H54 (cell line): Measurements from ENCODE around the gene IFT81.
"Not testable (repeated sequence)": the region's sequence is repeated elsewhere in the genome, so short reads cannot be mapped to it uniquely, and the experiment has no call there.

Source experiments
- DNase-seq: peaks from one replicate; pipeline ENCODE4 v3.0.0; 2011; ENCODE audit warnings: low spot score, mixed read lengths; ENCODE audit not compliant: insufficient read length
- FAIRE-seq: peaks from 3 replicates; lab custom pipeline; 2011; peaks lifted over from hg19 to GRCh38; lab: Jason Lieb, UNC
- POLR2A ChIP-seq: IDR thresholded peaks from 2 replicates; pipeline ENCODE4 v1.6.1; 2011; ENCODE audit warnings: low read depth, mild to moderate bottlenecking, low read length

Gene IFT81

DNA sequence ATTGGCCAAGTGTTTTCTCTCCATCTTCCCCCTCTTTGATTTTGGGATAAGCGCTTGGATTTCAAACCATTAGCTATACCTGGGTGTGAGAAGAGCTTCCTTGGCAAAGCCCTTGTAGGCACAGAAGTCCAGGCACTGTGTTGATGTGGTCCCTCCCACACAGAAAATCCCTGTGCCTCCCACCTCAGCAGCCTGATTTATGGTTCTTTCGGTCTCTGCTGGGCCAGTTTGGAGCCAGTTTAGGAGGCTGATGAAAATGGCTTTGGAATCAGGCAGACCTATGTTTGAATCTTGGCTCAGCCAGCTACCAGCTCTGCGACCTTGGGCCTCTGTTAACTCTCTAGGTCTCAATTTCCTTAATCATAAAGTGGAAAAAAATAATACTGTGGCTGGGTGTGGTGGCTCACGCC, 9.6 kb upstream of the IFT81 start:
- FAIRE-seq (no peak), DNase-seq (no peak)
- TF ChIP-seq POLR2A: no peak

- TF ChIP-seq POLR2A: no peak
- no peak for DNase-seq
- no peak for FAIRE-seq
Observed at GRCh38 chr12:110115675-110116074, 8.5 kb upstream of the IFT81 start.

- no peak for TF ChIP-seq POLR2A
- FAIRE-seq (no peak), DNase-seq (no peak)
Observed at GRCh38 chr12:110116623-110117022, 7.5 kb upstream of the IFT81 start.

- not testable (repeated sequence) for FAIRE-seq, DNase-seq
Observed at GRCh38 chr12:110117210-110117609, 6.9 kb upstream of the IFT81 start.

DNA sequence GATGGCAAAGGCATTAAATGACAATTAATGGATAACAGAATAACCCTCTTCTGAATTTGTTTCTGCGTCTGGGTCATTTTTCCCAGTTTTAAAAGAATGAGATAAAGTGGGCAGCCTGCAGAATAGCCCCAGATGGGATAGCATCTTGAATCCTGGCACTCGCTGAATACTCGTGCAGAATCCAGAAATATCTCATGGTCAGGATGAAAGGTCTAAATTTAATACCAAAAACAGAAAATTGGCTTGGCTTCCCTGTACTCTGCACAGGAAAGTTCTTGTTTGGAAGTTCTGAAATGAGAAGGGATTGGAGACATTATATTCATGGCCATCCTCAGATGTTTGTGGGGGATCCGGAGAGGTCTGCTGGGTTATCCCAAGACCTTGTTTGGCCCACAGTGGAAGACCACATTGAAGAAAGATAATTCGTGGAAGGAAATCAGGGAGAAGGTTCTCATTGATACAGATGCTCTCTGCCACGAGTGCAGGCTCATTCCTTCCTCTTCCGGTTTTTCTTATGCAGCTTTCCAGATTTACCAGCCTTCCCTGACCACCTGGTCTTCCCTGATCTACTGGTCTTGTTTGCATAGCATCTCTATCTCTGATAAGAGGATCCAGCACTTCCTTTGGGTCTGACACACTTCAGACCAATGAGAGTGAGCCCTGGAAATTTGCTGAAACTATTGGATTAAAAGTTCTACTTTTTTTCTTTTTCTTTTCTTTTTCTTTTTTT, 6.0 kb upstream of the IFT81 start:
- TF ChIP-seq POLR2A: no peak
- no peak for FAIRE-seq
- DNase-seq: no peak

DNA sequence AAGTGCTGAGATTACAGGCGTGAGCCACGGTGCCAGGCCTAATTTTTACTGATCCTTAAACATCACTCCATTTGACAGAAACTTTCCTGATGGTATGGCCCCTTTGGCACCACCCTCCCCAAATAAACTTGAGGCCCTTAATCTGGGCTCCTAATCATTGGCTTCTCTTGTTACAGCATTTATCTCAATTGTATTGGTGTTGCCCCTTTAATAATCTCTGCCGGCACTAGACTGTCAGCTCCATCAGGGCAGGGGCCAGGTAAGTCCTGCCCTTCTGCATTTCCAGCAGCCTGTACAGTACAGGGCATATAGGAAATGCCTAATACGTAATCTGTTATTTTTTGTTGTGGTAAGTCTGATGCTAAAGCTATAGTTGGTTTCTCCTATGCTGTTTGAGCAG, 1.2 kb upstream of the IFT81 start:
- DNase-seq: no peak
- TF ChIP-seq POLR2A: no peak
- no peak for FAIRE-seq

DNA sequence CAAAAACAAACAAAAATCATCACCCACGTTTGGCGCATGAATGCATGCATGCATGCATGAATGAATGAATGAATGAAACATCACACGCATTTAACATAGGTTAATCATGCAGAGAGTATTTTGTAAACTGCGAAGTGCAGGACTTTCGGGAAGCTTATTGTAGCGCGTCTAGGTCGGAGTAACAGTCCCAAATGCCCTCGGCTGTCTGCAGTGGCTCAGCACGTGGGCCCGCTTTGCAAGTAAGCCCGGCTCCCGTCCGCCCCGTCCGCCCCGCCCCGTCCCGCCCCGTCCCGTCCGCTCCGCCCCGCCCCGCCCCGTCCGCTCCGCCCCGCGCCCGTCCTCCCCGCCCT, 263 bp upstream of the IFT81 start:
- DNase-seq: no peak
- FAIRE-seq: no peak
- TF ChIP-seq POLR2A: no peak

GRCh38 chr12:110126557-110126956, 2.4 kb downstream of the IFT81 start:
- no peak for FAIRE-seq
- no peak for TF ChIP-seq POLR2A
- no peak for DNase-seq

- TF ChIP-seq POLR2A: no peak
- no peak for DNase-seq
- FAIRE-seq: no peak
Observed at GRCh38 chr12:110134691-110135411, 10.7 kb downstream of the IFT81 start.

DNA sequence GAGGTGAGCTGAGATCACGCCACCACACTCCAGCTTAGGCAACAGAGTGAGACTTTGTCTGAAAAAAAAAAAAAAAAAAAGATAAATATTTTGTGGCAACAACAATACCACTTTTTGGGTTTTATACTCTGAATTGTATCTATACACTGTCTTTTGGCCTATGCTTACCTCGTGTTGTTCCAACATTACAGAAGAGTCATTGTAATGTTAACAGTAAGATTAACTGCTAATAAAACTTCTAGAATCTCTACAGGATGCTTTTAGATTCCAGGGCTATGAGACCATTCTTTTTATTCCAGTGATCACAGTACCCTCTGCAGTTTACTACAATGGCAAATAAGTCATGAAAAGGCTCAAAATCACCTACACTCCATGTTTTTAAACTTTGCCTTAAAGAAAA, 11.6 kb downstream of the IFT81 start:
- TF ChIP-seq POLR2A: no peak
- DNase-seq: no peak
- no peak for FAIRE-seq

- no peak for FAIRE-seq
- no peak for DNase-seq
- no peak for TF ChIP-seq POLR2A
Observed at GRCh38 chr12:110137786-110138185, 13.6 kb downstream of the IFT81 start.

GRCh38 chr12:110141389-110141788, 17.2 kb downstream of the IFT81 start:
- DNase-seq (no peak), FAIRE-seq (no peak)
- no peak for TF ChIP-seq POLR2A

- TF ChIP-seq POLR2A: no peak
- FAIRE-seq: no peak
Observed at GRCh38 chr12:110146986-110147385, 22.8 kb downstream of the IFT81 start.

DNA sequence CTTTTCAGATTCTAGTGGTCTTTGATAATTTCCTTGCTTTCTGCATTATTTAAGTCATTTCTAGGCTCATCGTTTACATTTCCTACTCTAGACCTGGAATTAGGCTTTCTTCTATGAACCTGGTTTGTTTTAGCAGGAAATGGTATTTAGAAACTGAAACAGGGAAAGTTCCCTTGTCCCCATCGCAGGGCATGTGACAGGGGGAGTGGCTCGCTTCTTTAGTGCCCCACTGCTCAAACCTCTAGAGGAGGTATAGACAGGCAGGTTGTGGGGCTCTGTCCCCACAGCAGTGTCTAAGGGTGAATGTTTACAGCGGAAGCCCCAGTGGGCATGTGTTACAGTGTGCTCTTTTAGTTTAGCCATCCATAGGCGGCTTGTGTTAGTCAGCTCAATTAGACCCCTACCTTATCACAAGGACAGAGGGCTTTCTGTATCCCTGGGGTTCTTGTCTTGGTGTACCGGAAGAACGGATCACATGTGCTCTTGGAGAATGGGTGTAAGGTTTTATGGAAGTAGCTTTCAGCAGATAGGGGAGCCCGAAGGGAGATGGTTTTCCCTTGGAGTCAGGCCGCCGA, 25.0 kb downstream of the IFT81 start:
- no peak for FAIRE-seq
- no peak for TF ChIP-seq POLR2A
- no peak for DNase-seq

More at GRCh38 chr12:110146986-110147385, 22.8 kb downstream of the IFT81 start:
- DNase-seq: no peak

DNA sequence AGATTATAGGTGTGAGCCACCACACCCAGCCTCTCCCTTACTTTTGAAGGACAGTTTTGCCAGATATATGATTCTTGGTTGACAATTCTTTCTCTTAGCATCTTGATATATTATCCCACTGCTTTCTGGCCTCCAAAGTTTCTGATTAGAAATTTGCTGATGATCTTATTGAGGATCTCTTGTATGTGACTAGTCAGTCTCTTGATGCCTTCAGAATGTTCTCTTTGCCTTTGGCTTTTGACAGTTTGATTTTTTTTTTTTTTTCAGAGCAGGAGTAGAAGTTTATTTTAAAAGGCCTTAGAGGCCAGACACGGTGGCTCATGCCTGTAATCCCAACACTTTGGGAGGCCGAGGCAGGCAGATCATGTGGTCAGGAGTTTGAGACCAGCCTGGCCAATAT, 32.6 kb downstream of the IFT81 start:
- no peak for DNase-seq
- FAIRE-seq: no peak
- TF ChIP-seq POLR2A: no peak

DNA sequence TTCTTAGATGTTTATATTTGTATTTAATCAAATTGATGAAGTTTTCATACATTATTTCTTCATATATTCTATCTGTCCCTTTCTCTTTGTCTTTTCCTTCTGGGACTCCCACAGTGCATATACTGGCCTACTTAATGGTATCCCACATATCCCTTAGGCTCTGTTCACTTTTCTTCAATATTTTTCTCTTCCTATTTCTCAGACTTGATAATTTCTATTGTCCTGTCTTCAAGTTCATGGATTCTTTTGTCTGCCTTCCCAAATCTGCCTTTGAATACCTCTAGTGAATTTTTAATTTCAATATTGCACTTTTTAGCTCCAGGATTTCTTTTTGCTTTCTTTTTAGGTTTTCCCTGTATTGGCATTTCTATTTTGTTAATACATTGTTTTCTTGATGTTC, 33.4 kb downstream of the IFT81 start:
- no peak for TF ChIP-seq POLR2A
- no peak for FAIRE-seq
- DNase-seq: no peak
